AG10803 (cell line): Measurements from ENCODE around the gene PDF.

Experiments used
- DNase-seq: peaks from one replicate; pipeline ENCODE4 v3.0.0; 2010; ENCODE audit warnings: low read depth
- H3K4me3 ChIP-seq: 2 replicates; pipeline ENCODE4 v1.5.1; 2011; ENCODE audit warnings: mild to moderate bottlenecking, low read length, control low read depth
- CTCF ChIP-seq: conservative IDR thresholded peaks from 2 replicates; pipeline ENCODE4 v1.5.1; 2011; ENCODE audit warnings: mild to moderate bottlenecking, low read length, control low read depth, inconsistent platforms

The PDF gene

DNA sequence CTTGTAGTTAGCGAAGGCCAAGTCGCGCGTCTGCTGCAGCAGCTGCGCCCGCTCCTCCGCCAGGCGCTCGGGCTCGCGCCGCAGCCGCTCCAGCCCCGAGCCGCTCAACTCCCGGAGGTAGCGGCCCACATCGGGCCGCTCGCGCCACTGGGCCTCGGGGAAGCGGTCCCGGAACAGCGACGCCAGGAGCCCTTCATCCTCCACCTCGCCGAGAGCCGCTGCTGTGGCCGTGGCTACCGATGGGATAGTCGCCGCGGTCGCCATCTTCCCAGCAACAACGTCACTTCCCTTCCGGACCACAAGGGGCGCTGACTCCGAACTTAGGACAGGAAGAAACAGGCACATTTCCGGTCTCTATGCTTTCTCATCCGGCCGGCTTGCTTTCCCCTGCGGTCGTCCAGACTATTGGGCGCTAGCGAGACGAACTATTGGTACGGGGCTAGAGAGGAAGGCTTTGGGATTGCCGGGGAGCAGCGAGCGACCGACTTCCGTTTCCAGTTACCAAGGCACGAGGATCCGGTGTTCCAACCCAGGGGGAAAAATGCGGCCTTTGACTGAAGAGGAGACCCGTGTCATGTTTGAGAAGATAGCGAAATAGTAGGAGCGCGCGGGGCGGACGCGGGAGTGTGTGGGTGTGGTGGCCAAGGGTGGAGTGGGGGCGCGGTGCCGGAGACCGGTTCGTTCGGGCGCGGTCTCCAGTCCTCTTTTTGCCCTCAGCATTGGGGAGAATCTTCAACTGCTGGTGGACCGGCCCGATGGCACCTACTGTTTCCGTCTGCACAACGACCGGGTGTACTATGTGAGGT is 9.1 kb upstream of the PDF start, which contains the start of the genes COG8 and NIP7:
Gene COG8, minus strand, starts transcription at position 276 of the 806 bp plus-strand sequence. Its CDS starts 12 bp downstream, at position 264.
Gene NIP7, plus strand, starts transcription at position 484 of the 806 bp plus-strand sequence. Its CDS starts 58 bp downstream, at position 542.
- H3K4me3 ChIP-seq: peak within 1 kb of the TSS; percentile 92
- DNase-seq: peak; percentile 98
- TF ChIP-seq CTCF: peak; percentile 80

- no peak for TF ChIP-seq CTCF
- no peak for DNase-seq
Measured at GRCh38 chr16:69338557-69339288, 8.3 kb upstream of the PDF start.

DNA sequence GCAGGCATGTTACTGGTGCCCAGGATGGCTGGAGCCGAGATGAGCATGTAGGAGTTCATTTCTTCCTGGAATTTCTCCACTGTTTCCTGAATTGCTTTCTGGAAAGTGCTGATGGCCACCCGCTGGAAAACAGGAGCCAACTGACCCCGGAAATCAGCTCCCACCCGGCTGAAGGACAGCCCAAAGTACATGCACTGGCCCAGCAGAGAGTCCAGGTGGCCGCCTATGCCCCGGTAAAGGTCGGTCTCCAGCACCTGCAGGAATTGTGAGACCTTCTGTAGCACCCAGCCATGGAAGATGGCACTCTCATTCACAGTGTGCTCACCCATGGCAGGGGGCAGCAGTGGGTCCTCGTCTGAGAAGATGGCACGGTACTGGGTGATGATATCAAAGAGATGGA is 4.3 kb upstream of the PDF start:
- no peak for DNase-seq
- no peak for TF ChIP-seq CTCF
- no peak overlapping the region for H3K4me3 ChIP-seq

More at GRCh38 chr16:69338557-69339288, 8.3 kb upstream of the PDF start:
- peak overlapping the region; percentile 92 for H3K4me3 ChIP-seq

DNA sequence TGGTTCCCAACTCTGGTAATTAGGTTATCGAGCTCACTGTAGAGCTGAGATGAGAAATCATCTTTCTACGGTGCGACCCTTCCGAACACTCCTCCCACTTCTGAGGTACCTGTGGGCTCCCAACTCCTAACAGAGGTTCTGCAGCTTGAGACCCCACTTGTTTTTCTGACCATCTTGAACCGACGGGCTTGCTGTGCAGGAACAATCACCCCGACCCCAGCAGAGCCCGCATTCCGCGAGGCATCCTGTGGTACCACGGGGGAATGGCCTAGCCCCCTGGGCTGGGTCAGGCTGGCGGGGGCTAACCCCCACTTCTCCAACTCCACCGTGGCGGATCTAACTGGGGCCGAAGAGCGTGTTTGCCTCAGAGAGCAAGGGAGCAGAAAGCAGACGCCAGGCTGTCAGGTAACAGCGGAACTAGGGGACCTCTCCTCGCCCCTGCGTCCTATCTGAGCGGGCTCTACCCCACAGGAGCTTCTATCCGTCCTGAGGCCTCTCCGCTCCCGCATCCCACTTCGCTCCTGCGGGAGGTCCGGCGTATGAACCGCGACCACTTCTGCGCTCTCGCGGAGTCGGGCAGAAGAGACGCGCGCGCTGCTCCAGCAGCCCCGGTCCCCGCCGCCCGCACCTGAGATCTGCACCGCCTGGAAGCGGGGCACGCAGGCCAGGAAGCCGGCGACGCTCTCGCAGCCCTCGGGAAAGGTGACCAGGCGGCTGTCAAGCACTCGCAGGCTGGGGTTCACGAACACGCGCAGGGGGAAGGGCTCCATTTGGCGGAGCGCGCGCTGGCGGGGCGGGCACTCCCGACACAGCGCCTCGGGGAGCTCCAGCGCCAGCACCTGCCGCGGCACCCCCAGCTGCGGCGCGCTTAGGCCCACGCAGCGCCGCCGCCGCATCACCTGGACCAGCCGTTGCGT is 761 bp downstream of the PDF start:
- TF ChIP-seq CTCF: no peak
- no peak for DNase-seq
- H3K4me3 ChIP-seq: peak overlapping the region; percentile 79

DNA sequence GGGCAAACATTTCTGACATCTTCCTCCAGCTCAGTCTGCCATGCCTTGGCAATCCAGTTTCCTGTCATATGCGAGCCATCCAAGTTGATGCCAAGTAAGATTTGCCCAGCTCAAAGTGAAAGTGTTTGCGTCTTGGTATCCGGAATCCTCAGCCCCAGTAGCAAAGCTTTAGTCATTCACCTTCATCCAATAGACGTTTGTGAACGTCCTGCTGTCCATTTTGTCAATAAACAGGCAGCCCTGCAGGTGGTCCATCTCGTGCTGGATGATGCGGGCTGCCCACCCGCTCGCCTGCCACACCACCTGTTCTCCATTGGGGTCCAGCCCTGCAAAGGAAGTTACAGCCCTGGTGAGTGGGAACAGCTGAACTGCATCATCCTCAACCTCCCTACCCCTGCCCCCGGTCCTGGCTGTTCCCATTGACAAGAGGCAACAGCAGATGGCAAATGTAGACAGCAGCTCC is 1.5 kb downstream of the PDF start:
- DNase-seq: peak; percentile 50
- peak overlapping the region; percentile 79 for H3K4me3 ChIP-seq
- no peak for TF ChIP-seq CTCF

- H3K4me3 ChIP-seq: no peak overlapping the region; the same call in 1 of the 2 replicates
- no peak for DNase-seq
- no peak for TF ChIP-seq CTCF
Measured at GRCh38 chr16:69327585-69328310, 2.6 kb downstream of the PDF start.
